Right atrium auricular region (tissue), 2 donors: ENCODE data around the gene ZNF491. TPM values are rescaled to one million over a fixed set of nuclear protein-coding genes. Genes with fewer than 3 reads are reported as not detected.
"Not testable (repeated sequence)": the region's sequence is repeated elsewhere in the genome, so short reads cannot be mapped to it uniquely, and the experiment has no call there.

Source experiments
- DNase-seq: peaks from one replicate; pipeline ENCODE4 v3.0.0-alpha.2; 2019; ENCODE audit warnings: low spot score
- H3K27ac ChIP-seq, 2 donors: fragments of 200-600 bp; sonication (generic); 1 replicate in 1 of 2; 2 replicates in 1 of 2; pipeline ENCODE4 v1.5.1; 2016 to 2019
- H3K27me3 ChIP-seq, 2 donors: fragments of 200-600 bp; sonication (generic); one replicate each; pipeline versions ENCODE4 v1.5.1 to v1.6.0; 2017 to 2019
- H3K36me3 ChIP-seq: fragments of 200-600 bp; sonication (generic); one replicate; pipeline ENCODE4 v1.5.1; 2016
- H3K4me1 ChIP-seq, 2 donors: fragments of 200-600 bp; sonication (generic); one replicate each; pipeline versions ENCODE4 v1.5.1 to v1.6.0; 2017 to 2019
- H3K4me3 ChIP-seq, 2 donors: fragments of 200-600 bp; sonication (generic); 1 replicate in 1 of 2; 2 replicates in 1 of 2; pipeline ENCODE4 v1.5.1; 2017 to 2019; ENCODE audit warnings: mild to moderate bottlenecking in 1 of 2, moderate library complexity in 1 of 2
- H3K9me3 ChIP-seq, 2 donors: fragments of 200-600 bp; sonication (generic); one replicate each; pipeline ENCODE4 v1.5.1; 2019
- total RNA-seq, 2 donors: library from RNA; depleted of rRNA; stranded (reverse); fragments of >200 nt; gene quantifications; one replicate each; pipeline ENCODE4 v1.1.0, GENCODE V29; 2016
- TF ChIP-seq, protein P1 (sequence below), 2 donors: fragments of 200-600 bp; sonication (generic); IDR thresholded peaks; one replicate each; pipeline ENCODE4 v1.5.1; 2019; ENCODE audit warnings: antibody characterized with exemption in 2 of 2

Gene ZNF491
- total RNA-seq, 2 donors from 2014 or later, result 1.6 to 6.2 TPM

DNA sequence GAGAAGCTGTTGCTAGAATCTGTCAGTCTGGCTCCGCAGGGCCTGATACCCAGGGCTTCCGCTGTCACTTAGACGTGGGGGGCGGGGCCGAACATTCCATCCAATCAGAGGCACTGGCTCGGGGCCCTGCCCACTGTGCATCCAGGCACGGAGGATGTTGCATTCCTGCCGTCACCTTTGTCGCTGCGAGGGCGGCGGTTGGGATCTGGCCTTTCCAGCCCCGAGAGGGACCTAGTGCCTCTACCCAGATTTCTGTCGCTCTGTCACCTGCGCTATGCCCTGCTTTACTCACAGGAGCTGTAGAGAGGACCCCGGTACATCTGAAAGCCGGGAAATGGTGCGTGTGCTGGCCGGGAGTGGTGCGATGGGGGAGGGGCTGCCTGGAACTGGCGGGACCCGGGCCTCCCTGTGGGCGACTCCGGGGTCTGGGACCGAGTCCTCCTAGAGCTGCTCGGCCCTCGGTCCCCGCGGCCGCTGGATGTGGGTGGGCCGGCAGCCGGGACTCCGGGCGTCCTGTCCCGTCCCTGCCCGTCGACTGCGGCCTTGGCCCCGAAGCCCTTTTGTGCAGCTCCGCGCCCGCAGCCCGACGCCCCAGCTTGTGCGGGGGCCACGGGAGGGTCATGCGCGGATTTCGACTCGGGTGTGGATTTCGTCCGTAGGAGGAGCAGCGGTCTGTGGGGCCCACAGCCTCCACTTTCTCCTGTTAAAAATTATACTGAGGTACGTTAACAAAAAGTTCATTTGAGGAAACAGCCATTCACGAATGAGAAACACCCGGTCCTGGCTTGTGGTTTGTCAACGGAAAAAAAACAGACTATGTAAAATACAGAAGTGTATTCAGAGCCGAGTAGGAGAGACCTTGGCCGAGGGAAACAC, 50.5 kb downstream of the ZNF491 start, which contains the start of gene ZNF439:
ZNF439 (plus strand) TSS at position 133 of the 876 bp plus-strand sequence; CDS start at position 275, 142 bp downstream.
- no peaks in the 10 kb centered on the region for H3K27me3 ChIP-seq
- H3K27ac ChIP-seq, result peak within 1 kb of the TSS; percentile 18 to 60
- H3K9me3 ChIP-seq, result no peaks in the 10 kb centered on the region
- peaks cover 0 to 13% of the 10 kb centered on the region in 2 donors for H3K4me1 ChIP-seq
- peak within 1 kb of the TSS; percentile 50 to 71 for H3K4me3 ChIP-seq
- DNase-seq, result peak; percentile 95
- H3K36me3 ChIP-seq, result no peaks in the 10 kb centered on the region
- TF ChIP-seq, protein P1, sequence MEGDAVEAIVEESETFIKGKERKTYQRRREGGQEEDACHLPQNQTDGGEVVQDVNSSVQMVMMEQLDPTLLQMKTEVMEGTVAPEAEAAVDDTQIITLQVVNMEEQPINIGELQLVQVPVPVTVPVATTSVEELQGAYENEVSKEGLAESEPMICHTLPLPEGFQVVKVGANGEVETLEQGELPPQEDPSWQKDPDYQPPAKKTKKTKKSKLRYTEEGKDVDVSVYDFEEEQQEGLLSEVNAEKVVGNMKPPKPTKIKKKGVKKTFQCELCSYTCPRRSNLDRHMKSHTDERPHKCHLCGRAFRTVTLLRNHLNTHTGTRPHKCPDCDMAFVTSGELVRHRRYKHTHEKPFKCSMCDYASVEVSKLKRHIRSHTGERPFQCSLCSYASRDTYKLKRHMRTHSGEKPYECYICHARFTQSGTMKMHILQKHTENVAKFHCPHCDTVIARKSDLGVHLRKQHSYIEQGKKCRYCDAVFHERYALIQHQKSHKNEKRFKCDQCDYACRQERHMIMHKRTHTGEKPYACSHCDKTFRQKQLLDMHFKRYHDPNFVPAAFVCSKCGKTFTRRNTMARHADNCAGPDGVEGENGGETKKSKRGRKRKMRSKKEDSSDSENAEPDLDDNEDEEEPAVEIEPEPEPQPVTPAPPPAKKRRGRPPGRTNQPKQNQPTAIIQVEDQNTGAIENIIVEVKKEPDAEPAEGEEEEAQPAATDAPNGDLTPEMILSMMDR (IDR thresholded peaks at IDR 0.05), result no peak

DNA sequence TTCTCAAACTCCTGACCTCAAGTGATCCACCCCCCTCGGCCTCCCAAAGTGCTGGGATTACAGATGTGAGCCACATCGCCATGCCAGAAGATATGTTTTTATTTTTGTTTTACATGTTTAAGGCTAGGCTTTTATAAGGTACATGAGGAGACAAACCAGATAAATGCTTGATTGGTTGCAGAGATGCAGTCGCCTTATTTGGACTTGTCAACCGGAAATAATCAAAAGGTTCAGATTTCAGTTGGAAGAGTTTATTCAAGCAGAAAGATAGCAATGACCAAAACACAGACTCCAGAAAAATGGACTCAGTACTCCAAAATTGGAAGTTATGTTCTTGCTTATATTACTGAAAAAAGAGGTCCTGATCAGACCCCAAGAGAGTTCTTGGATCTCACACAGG, 52.0 kb downstream of the ZNF491 start:
- H3K4me3 ChIP-seq, H3K27me3 ChIP-seq, H3K9me3 ChIP-seq, DNase-seq, H3K36me3 ChIP-seq, H3K27ac ChIP-seq: not testable (repeated sequence)
- peaks cover 0 to 13% of the 10 kb centered on the region in 2 donors for H3K4me1 ChIP-seq

- Histone ChIP-seq H3K9me3 (no peaks in the 10 kb centered on the region), H3K27me3 (no peaks in the 10 kb centered on the region), H3K4me1 (peaks cover 0 to 9% of the 10 kb centered on the region in 2 donors), H3K36me3 (no peaks in the 10 kb centered on the region), H3K4me3 (no peak overlapping the region), H3K27ac (no peak overlapping the region)
- DNase-seq, result no peak
- TF ChIP-seq, protein P1 (IDR thresholded peaks at IDR 0.05), result no peak
Observed at GRCh38 chr19:11853358-11853757, 55.0 kb downstream of the ZNF491 start.

- Histone ChIP-seq H3K4me1 (no peaks in the 10 kb centered on the region), H3K27ac (no peak overlapping the region), H3K36me3 (no peaks in the 10 kb centered on the region), H3K4me3 (no peak overlapping the region), H3K9me3 (no peaks in the 10 kb centered on the region), H3K27me3 (no peaks in the 10 kb centered on the region)
- TF ChIP-seq, protein P1 (IDR thresholded peaks at IDR 0.05), result no peak
- DNase-seq, result no peak
Observed at GRCh38 chr19:11856596-11857250, 58.4 kb downstream of the ZNF491 start.

Other genes with a start within 250 kb of the ZNF491 start
- 10 to 100 TPM; 17.1 to 32.5 TPM for gene ELOF1, start 239.3 kb upstream of the ZNF491 start, total RNA-seq
- gene ACP5, start 220.9 kb upstream of the ZNF491 start, total RNA-seq, result 1 to 10 TPM; 3.2 to 3.6 TPM
- gene ZNF627, start 201.0 kb upstream of the ZNF491 start, total RNA-seq, result 1 to 10 TPM; 6.0 to 6.7 TPM
- gene ZNF823, start 59.6 kb upstream of the ZNF491 start, total RNA-seq, result 1 to 10 TPM; 2.6 to 4.0 TPM
- gene ZNF441, start 31.5 kb upstream of the ZNF491 start, total RNA-seq, result 1 to 10 TPM; 2.0 to 3.4 TPM
- gene ZNF440, start 15.8 kb downstream of the ZNF491 start, total RNA-seq, result 1 to 10 TPM; 3.4 to 4.5 TPM
- 1 to 10 TPM; 2.6 to 4.6 TPM for gene ZNF439, start 50.2 kb downstream of the ZNF491 start, total RNA-seq
- 1 to 10 TPM; 4.2 to 6.3 TPM for gene ZNF69, start 89.3 kb downstream of the ZNF491 start, total RNA-seq
- gene ZNF700, start 126.6 kb downstream of the ZNF491 start, total RNA-seq, result 1 to 10 TPM; 4.4 to 5.2 TPM
- 1 to 10 TPM; 1.4 to 2.6 TPM for gene ZNF763, start 166.5 kb downstream of the ZNF491 start, total RNA-seq
- 1 to 10 TPM; 4.4 to 5.5 TPM for gene ZNF433, start 237.2 kb downstream of the ZNF491 start, total RNA-seq